PC-9 (cell line): ENCODE results near the gene EP400. TPM values are rescaled to one million over a fixed set of nuclear protein-coding genes. Genes with fewer than 3 reads are reported as not detected.

ENCODE experiments used
- BruUV-seq: library from RNA; stranded (reverse); fragments of 400-500 nt; replicated peaks from 2 replicates; lab custom pipeline; 2021; lab: Mats Ljungman, UMichigan
- CTCF ChIA-PET: fragments of 300-600 bp; sonication (Branson Sonifier 250); formaldehyde crosslinking; loops from one replicate; lab custom pipeline; 2022; ENCODE audit warnings: antibody characterized with exemption; lab: Charles Lee
- POLR2A ChIA-PET: fragments of 300-600 bp; sonication (Branson Sonifier 250); formaldehyde crosslinking; loops from one replicate; lab custom pipeline; 2022; ENCODE audit warnings: antibody characterized with exemption; ENCODE audit not compliant: unreplicated experiment; lab: Charles Lee
- DNase-seq, 2 experiments: peaks; one replicate each; pipeline versions ENCODE4 v3.0.0 to v3.0.0-alpha.2; 2015 to 2022; ENCODE audit warnings: mixed read lengths in 1 of 2
- H2AFZ ChIP-seq: fragments of 200-600 bp; sonication (generic); 2 replicates; pipeline ENCODE4 v1.8.1; 2017; ENCODE audit warnings: antibody characterized with exemption
- H3F3A ChIP-seq: fragments of 200-600 bp; sonication (generic); 2 replicates; pipeline ENCODE4 v1.8.1; 2017; ENCODE audit warnings: antibody characterized with exemption, mild to moderate bottlenecking, low read depth; ENCODE audit not compliant: insufficient read depth
- H3K27ac ChIP-seq: fragments of 200-600 bp; sonication (generic); 2 replicates; pipeline ENCODE4 v1.6.1; 2016; ENCODE audit warnings: mixed run types
- H3K27me3 ChIP-seq: fragments of 200-600 bp; sonication (generic); 2 replicates; pipeline ENCODE4 v1.6.1; 2016; ENCODE audit warnings: low read depth, mixed run types; ENCODE audit not compliant: insufficient read depth
- H3K36me3 ChIP-seq: fragments of 200-600 bp; sonication (generic); 2 replicates; pipeline ENCODE4 v1.6.1; 2016; ENCODE audit warnings: low read depth, mixed run types
- H3K4me1 ChIP-seq: fragments of 200-600 bp; sonication (generic); replicated peaks from 2 replicates; pipeline ENCODE4 v1.6.1; 2016; ENCODE audit warnings: mixed run types; ENCODE audit not compliant: insufficient read depth
- H3K4me2 ChIP-seq: fragments of 200-600 bp; sonication (generic); 2 replicates; pipeline ENCODE4 v1.6.1; 2017; ENCODE audit warnings: mixed run types
- H3K4me3 ChIP-seq: fragments of 200-600 bp; sonication (generic); 2 replicates; pipeline ENCODE4 v1.6.1; 2016; ENCODE audit warnings: mixed run types
- H3K79me2 ChIP-seq: fragments of 200-600 bp; sonication (generic); 2 replicates; pipeline ENCODE4 v1.6.1; 2017; ENCODE audit warnings: low read depth, mixed run types
- H3K9me2 ChIP-seq: fragments of 200-600 bp; sonication (generic); 2 replicates; pipeline ENCODE4 v1.8.1; 2017; ENCODE audit warnings: mild to moderate bottlenecking; ENCODE audit not compliant: insufficient read depth
- H3K9me3 ChIP-seq: fragments of 200-600 bp; sonication (generic); 2 replicates; pipeline ENCODE4 v1.8.1; 2016; ENCODE audit warnings: low read depth; ENCODE audit not compliant: insufficient read depth
- H4K20me1 ChIP-seq: fragments of 200-600 bp; sonication (generic); 2 replicates; pipeline ENCODE4 v1.8.1; 2017; ENCODE audit not compliant: insufficient read depth
- EZH2 ChIP-seq: fragments of 200-600 bp; sonication (generic); IDR thresholded peaks from 2 replicates; pipeline ENCODE4 v1.8.0; 2017; ENCODE audit warnings: antibody characterized with exemption, low read depth
- intact Hi-C: fragments of 100-400 bp; cut with micrococcal nuclease; formaldehyde crosslinking; loops from one replicate; pipeline ENCODE4 v1.10.0; 2022; ENCODE audit not compliant: unreplicated experiment
- total RNA-seq: library from RNA; stranded (reverse); gene quantifications from 2 replicates; pipeline ENCODE4 v1.2.3, GENCODE V29; 2021
- TF ChIP-seq, protein P1 (sequence below): fragments of 200-600 bp; sonication (generic); conservative IDR thresholded peaks from 2 replicates; pipeline ENCODE4 v1.6.1; 2017; ENCODE audit warnings: mixed run types, antibody characterized with exemption, mild to moderate bottlenecking, moderate library complexity

EP400 gene
- total RNA-seq, 1 experiment from 2014 or later = 50.3 TPM

DNA sequence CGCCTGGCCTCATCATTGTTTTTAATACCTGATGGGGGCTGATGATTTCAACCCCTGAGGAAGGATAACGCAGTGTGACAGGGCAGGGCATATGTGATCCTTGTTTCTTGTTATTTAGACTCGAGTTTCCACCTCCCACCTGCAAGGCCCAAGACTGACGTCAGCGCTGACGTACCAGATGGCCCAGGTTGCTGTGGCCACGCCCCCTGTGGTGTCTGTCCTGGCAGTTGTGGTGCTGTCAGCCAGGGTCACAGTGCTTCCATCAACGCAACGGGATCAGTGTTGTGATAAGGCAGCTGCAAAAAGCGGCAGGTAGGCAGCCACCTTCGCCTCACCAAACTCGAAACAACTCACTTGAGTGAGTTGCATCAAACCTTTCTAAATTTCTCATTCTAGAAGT lies 176.0 kb downstream of the EP400 start:
- no peak for TF ChIP-seq EZH2
- TF ChIP-seq, protein P1, sequence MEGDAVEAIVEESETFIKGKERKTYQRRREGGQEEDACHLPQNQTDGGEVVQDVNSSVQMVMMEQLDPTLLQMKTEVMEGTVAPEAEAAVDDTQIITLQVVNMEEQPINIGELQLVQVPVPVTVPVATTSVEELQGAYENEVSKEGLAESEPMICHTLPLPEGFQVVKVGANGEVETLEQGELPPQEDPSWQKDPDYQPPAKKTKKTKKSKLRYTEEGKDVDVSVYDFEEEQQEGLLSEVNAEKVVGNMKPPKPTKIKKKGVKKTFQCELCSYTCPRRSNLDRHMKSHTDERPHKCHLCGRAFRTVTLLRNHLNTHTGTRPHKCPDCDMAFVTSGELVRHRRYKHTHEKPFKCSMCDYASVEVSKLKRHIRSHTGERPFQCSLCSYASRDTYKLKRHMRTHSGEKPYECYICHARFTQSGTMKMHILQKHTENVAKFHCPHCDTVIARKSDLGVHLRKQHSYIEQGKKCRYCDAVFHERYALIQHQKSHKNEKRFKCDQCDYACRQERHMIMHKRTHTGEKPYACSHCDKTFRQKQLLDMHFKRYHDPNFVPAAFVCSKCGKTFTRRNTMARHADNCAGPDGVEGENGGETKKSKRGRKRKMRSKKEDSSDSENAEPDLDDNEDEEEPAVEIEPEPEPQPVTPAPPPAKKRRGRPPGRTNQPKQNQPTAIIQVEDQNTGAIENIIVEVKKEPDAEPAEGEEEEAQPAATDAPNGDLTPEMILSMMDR = no peak
- POLR2A ChIA-PET = no interaction called here
- Histone ChIP-seq H3K9me3 (no peaks in the 10 kb centered on the region), H2AFZ (no peak overlapping the region), H3K4me1 (no peaks in the 10 kb centered on the region), H3K27ac (no peak overlapping the region), H3K27me3 (no peaks in the 10 kb centered on the region), H3K79me2 (no peaks in the 10 kb centered on the region), H3K4me3 (no peak overlapping the region), H4K20me1 (no peaks in the 10 kb centered on the region), H3F3A (peaks cover 3% of the 10 kb centered on the region; the same call in 1 of the 2 replicates), H3K36me3 (peaks cover 26% of the 10 kb centered on the region), H3K9me2 (no peaks in the 10 kb centered on the region), H3K4me2 (no peak overlapping the region)
- intact Hi-C loops = no loop called here
- no peak for DNase-seq
- CTCF ChIA-PET = no interaction called here
- no TSS peak for BruUV-seq

DNA sequence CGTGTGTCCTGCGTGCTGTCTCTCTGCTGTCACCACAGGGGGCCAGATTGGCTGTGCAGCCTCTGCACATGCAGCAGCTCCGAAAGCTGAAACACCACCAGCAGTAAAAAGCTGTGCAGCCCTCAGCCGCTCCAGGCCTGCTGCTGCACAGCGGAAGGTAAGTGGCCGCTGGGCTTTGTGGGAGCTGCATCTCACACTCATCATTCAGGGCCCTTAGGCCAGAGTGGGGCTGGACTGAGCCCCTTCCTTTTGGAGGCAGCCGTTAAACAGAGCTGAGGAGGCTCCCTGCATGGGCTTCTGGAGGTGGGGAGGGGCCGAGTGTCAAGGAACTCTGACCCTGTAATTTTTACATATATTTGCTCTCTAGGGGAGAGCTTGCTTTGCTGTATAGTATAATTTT lies 177.3 kb downstream of the EP400 start:
- Histone ChIP-seq H3K9me3 (no peaks in the 10 kb centered on the region), H3K4me3 (no peak overlapping the region), H3K9me2 (no peaks in the 10 kb centered on the region), H4K20me1 (0 out of 2 replicates have a peak, but pooled peaks cover 5% of the 10 kb centered on the region), H3K4me2 (no peak overlapping the region), H3K4me1 (no peaks in the 10 kb centered on the region), H3K27me3 (no peaks in the 10 kb centered on the region), H3F3A (no peaks in the 10 kb centered on the region; the same call in 1 of the 2 replicates), H3K36me3 (peaks cover 19% of the 10 kb centered on the region), H3K27ac (no peak overlapping the region), H2AFZ (no peak overlapping the region), H3K79me2 (no peaks in the 10 kb centered on the region)
- TF ChIP-seq, protein P1 = no peak
- TF ChIP-seq EZH2 = no peak
- no peak for DNase-seq
- ChIA-PET POLR2A (no interaction called here), CTCF (no interaction called here)
- intact Hi-C loops = no loop called here
- no TSS peak for BruUV-seq

DNA sequence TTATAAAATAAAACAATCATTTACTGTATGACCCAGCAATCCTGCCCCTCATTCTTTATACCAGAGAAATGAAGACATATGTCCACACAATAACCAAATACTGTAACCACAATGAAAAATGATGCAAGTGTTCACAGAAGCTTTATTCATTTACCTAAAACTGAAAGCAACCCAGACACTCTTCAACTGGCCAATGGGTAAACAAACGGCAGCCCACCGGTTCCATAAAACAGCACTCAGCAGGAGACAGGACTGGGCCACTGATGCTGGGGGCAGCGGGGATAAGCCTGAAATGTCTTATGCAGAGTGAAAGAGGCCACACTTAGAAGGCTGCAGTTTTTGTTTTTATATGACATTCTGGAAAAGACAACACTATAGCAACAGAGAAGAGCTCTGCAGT lies 179.3 kb downstream of the EP400 start:
- Histone ChIP-seq H4K20me1 (0 out of 2 replicates have a peak, but pooled peaks cover 5% of the 10 kb centered on the region), H3K79me2 (no peaks in the 10 kb centered on the region), H3K27ac (no peak overlapping the region), H3K36me3 (peaks cover 18% of the 10 kb centered on the region), H2AFZ (no peak overlapping the region), H3F3A (no peaks in the 10 kb centered on the region; the same call in 1 of the 2 replicates), H3K4me1 (no peaks in the 10 kb centered on the region), H3K9me3 (no peaks in the 10 kb centered on the region), H3K9me2 (no peaks in the 10 kb centered on the region), H3K4me3 (no peak overlapping the region), H3K27me3 (no peaks in the 10 kb centered on the region), H3K4me2 (no peak overlapping the region)
- intact Hi-C loops = no loop called here
- POLR2A ChIA-PET = no interaction called here
- no peak for DNase-seq
- no peak for TF ChIP-seq EZH2
- TF ChIP-seq, protein P1 = no peak
- CTCF ChIA-PET = no interaction called here
- no TSS peak for BruUV-seq
